ENCODE measurements around the gene GNPDA1. TPM values are rescaled to one million over a fixed set of nuclear protein-coding genes. Genes with fewer than 3 reads are reported as not detected.

The GNPDA1 gene
- total and polyA plus RNA-seq, 5 experiments from 2014 or later, result 27.3 to 51.0 (median 40.9) TPM

GRCh38 chr5:141978389-141978788 is 34.4 kb downstream of the GNPDA1 start:
- Mint-ChIP-seq H3K4me1 (peaks cover 6 to 20% (median 16%) of the 10 kb centered on the region in 4 donors), H3K36me3 (peaks cover 0 to 86% (median 23%) of the 10 kb centered on the region in 3 donors), H3K4me3 (no peak overlapping the region), H3K9me3 (no peaks in the 10 kb centered on the region), H3K27me3 (no peaks in the 10 kb centered on the region), H3K27ac (no peak overlapping the region)
- ATAC-seq (no peak), DNase-seq (no peak)
- POLR2A ChIA-PET, result interaction anchor here (1.6 kb wide), 1 partner anchor 9 kb away, joined by 5 read pairs; the partner anchor contains the start of gene RNF14

- DNase-seq, result no peak
- no peak overlapping the region for H3K27ac Mint-ChIP-seq
- ATAC-seq, result no peak
- peaks cover 6 to 23% (median 18%) of the 10 kb centered on the region in 4 donors for H3K4me1 Mint-ChIP-seq
- H3K27me3 Mint-ChIP-seq, result no peaks in the 10 kb centered on the region
- peaks cover 0 to 77% (median 24%) of the 10 kb centered on the region in 3 donors for H3K36me3 Mint-ChIP-seq
- H3K9me3 Mint-ChIP-seq, result no peaks in the 10 kb centered on the region
- POLR2A ChIA-PET, result interaction anchor here (0.7 kb wide), 1 partner anchor 277 kb away, joined by 5 read pairs; no protein-coding TSS in a partner anchor
- no peak overlapping the region for H3K4me3 Mint-ChIP-seq
These were observed 36.7 kb downstream of the GNPDA1 start for GRCh38 chr5:141976176-141976575.

- peaks cover 11 to 41% (median 35%) of the 10 kb centered on the region in 4 donors for H3K4me1 Mint-ChIP-seq
- peak overlapping the region in 3 of 10 donors; percentile 23 to 56 (median 50) for H3K27ac Mint-ChIP-seq
These were observed 38.8 kb downstream of the GNPDA1 start for GRCh38 chr5:141973871-141974595.

GRCh38 chr5:141969783-141970771 is 42.8 kb downstream of the GNPDA1 start:
- Mint-ChIP-seq H3K27me3 (no peaks in the 10 kb centered on the region), H3K4me1 (peaks cover 7 to 48% (median 37%) of the 10 kb centered on the region in 4 donors), H3K36me3 (peaks cover 0 to 28% (median 12%) of the 10 kb centered on the region in 3 donors), H3K27ac (peak overlapping the region; percentile 92 to 99 (median 97)), H3K9me3 (no peaks in the 10 kb centered on the region), H3K4me3 (peak overlapping the region; percentile 92 to 99 (median 96))
- DNase-seq, result no peak
- POLR2A ChIA-PET, result interaction anchor here (0.5 to 2.8 kb wide), 22 partner anchors 10 to 828 kb away, joined by 3 to 49 read pairs (median 6); partner anchors contain the start of genes DELE1, FCHSD1, GNPDA1 and NDFIP1
- ATAC-seq, result no peak

More at GRCh38 chr5:141973871-141974595, 38.8 kb downstream of the GNPDA1 start:
- Mint-ChIP-seq H3K27me3 (no peaks in the 10 kb centered on the region), H3K36me3 (peaks cover 0 to 61% (median 21%) of the 10 kb centered on the region in 3 donors), H3K9me3 (no peaks in the 10 kb centered on the region), H3K4me3 (peak overlapping the region in 2 of 10 donors; percentile 13 to 56)
- POLR2A ChIA-PET, result no interaction called here
- DNase-seq, result no peak
- ATAC-seq, result no peak

GRCh38 chr5:141968914-141969608 is 43.8 kb downstream of the GNPDA1 start, which contains the start of gene RNF14:
RNF14 (plus strand) TSS chr5:141969105; CDS start chr5:141973589, 4,484 bp downstream.
- H3K4me3 Mint-ChIP-seq, result peak within 1 kb of the TSS; percentile 92 to 99 (median 96)
- POLR2A ChIA-PET, result interaction anchor here (0.5 to 2.8 kb wide), 29 partner anchors 9 to 830 kb away, joined by 3 to 49 read pairs (median 5); partner anchors contain the start of genes DELE1, FCHSD1, GNPDA1 and HDAC3
- peak; percentile 94 to 96 for ATAC-seq
- peak; percentile 91 to 96 (median 94) for DNase-seq
- peaks cover 7 to 39% (median 32%) of the 10 kb centered on the region in 4 donors for H3K4me1 Mint-ChIP-seq
- H3K27me3 Mint-ChIP-seq, result no peaks in the 10 kb centered on the region
- peaks cover 0 to 18% (median 6%) of the 10 kb centered on the region in 3 donors for H3K36me3 Mint-ChIP-seq
- no peaks in the 10 kb centered on the region for H3K9me3 Mint-ChIP-seq
- peak within 1 kb of the TSS; percentile 92 to 99 (median 97) for H3K27ac Mint-ChIP-seq

- Mint-ChIP-seq H3K4me1 (peaks cover 5 to 33% (median 28%) of the 10 kb centered on the region in 4 donors), H3K27me3 (no peaks in the 10 kb centered on the region), H3K4me3 (no peak overlapping the region), H3K27ac (peak overlapping the region in 1 of 10 donors; percentile 97), H3K9me3 (no peaks in the 10 kb centered on the region), H3K36me3 (peaks cover 0 to under 1% (median 0%) of the 10 kb centered on the region in 3 donors)
- DNase-seq, result no peak
- POLR2A ChIA-PET, result no interaction called here
- no peak for ATAC-seq
These were observed 45.9 kb downstream of the GNPDA1 start for GRCh38 chr5:141966963-141967333.

- no peaks in the 10 kb centered on the region for H3K27me3 Mint-ChIP-seq
- no peak overlapping the region for H3K4me3 Mint-ChIP-seq
- peaks cover 5 to 37% (median 30%) of the 10 kb centered on the region in 4 donors for H3K4me1 Mint-ChIP-seq
- DNase-seq (no peak), ATAC-seq (no peak)
- H3K27ac Mint-ChIP-seq, result peak overlapping the region in 1 of 10 donors; percentile 4
- H3K36me3 Mint-ChIP-seq, result no peaks in the 10 kb centered on the region
- POLR2A ChIA-PET, result interaction anchor here (0.7 kb wide), 2 partner anchors 50 to 475 kb away, joined by 3 read pairs; no protein-coding TSS in a partner anchor
- no peaks in the 10 kb centered on the region for H3K9me3 Mint-ChIP-seq
These were observed 46.4 kb downstream of the GNPDA1 start for GRCh38 chr5:141966275-141966962.

GRCh38 chr5:141965071-141965470 is 47.8 kb downstream of the GNPDA1 start:
- POLR2A ChIA-PET, result interaction anchor here (0.7 kb wide), 1 partner anchor 44 kb away, joined by 7 read pairs; no protein-coding TSS in a partner anchor
- H3K4me3 Mint-ChIP-seq, result no peak overlapping the region

GRCh38 chr5:141963701-141964100 is 49.1 kb downstream of the GNPDA1 start:
- no peak for ATAC-seq
- peak overlapping the region in 2 of 10 donors; percentile 31 to 54 for H3K27ac Mint-ChIP-seq

More at GRCh38 chr5:141965071-141965470, 47.8 kb downstream of the GNPDA1 start:
- Mint-ChIP-seq H3K9me3 (no peaks in the 10 kb centered on the region), H3K4me1 (peaks cover 13 to 38% (median 35%) of the 10 kb centered on the region in 4 donors), H3K36me3 (no peaks in the 10 kb centered on the region), H3K27ac (peak overlapping the region in 2 of 10 donors; percentile 5 to 15), H3K27me3 (no peaks in the 10 kb centered on the region)
- DNase-seq (no peak), ATAC-seq (no peak)

GRCh38 chr5:141961466-141961865 is 51.4 kb downstream of the GNPDA1 start:
- POLR2A ChIA-PET, result interaction anchor here (0.6 to 2.7 kb wide), 22 partner anchors 8 to 459 kb away, joined by 3 to 49 read pairs (median 4); partner anchors contain the start of genes DELE1, FCHSD1, HDAC3 and RELL2
- no peaks in the 10 kb centered on the region for H3K9me3 Mint-ChIP-seq

More at GRCh38 chr5:141963701-141964100, 49.1 kb downstream of the GNPDA1 start:
- H3K9me3 Mint-ChIP-seq, result no peaks in the 10 kb centered on the region
- H3K27me3 Mint-ChIP-seq, result no peaks in the 10 kb centered on the region
- no peak overlapping the region for H3K4me3 Mint-ChIP-seq
- H3K4me1 Mint-ChIP-seq, result peaks cover 19 to 42% (median 37%) of the 10 kb centered on the region in 4 donors
- DNase-seq, result no peak
- POLR2A ChIA-PET, result interaction anchor here (0.6 kb wide), 1 partner anchor 28 kb away, joined by 4 read pairs; no protein-coding TSS in a partner anchor
- no peaks in the 10 kb centered on the region for H3K36me3 Mint-ChIP-seq

More at GRCh38 chr5:141961466-141961865, 51.4 kb downstream of the GNPDA1 start:
- Mint-ChIP-seq H3K4me3 (peak overlapping the region in 7 of 10 donors; percentile 26 to 72 (median 64)), H3K27ac (peak overlapping the region in 9 of 10 donors; percentile 83 to 96 (median 88)), H3K36me3 (peaks cover 0 to 3% (median 0%) of the 10 kb centered on the region in 3 donors), H3K27me3 (no peaks in the 10 kb centered on the region), H3K4me1 (peaks cover 25 to 52% (median 43%) of the 10 kb centered on the region in 4 donors)
- no peak for DNase-seq
- ATAC-seq, result no peak

Data from naive thymus-derived CD8-positive, alpha-beta T cell (primary cell).